Ovary (tissue), 3 donors: ENCODE results near the gene FAM24B.

ENCODE experiments used
- CTCF ChIP-seq, 3 donors: fragments of 450-650 bp in 2 of 3; fragments of 200-600 bp in 1 of 3; IDR thresholded peaks; one replicate each; pipeline versions ENCODE4 v1.5.1 to v1.8.0; 2016 to 2022; ENCODE audit warnings: antibody characterized with exemption in 3 of 3, mild to moderate bottlenecking in 1 of 3
- EP300 ChIP-seq: sonication (generic); formaldehyde crosslinking; IDR thresholded peaks from one replicate; pipeline ENCODE4 v1.6.1; 2017; ENCODE audit warnings: antibody characterized with exemption
- POLR2A ChIP-seq: fragments of 450-650 bp; IDR thresholded peaks from one replicate; pipeline ENCODE4 v1.6.1; 2017; ENCODE audit warnings: antibody characterized with exemption, mild to moderate bottlenecking, moderate library complexity
- donor health status: DM: no; HTN: no; CAD: no.

GRCh38 chr10:122845783-122846332 is 33.5 kb downstream of the FAM24B start, which contains the start of gene CUZD1:
- TF ChIP-seq CTCF (IDR thresholded peaks at IDR 0.05) (no peak), EP300 (no peak), POLR2A (no peak)
